Measurements from ENCODE around the gene ZNF385D.

ZNF385D gene

DNA sequence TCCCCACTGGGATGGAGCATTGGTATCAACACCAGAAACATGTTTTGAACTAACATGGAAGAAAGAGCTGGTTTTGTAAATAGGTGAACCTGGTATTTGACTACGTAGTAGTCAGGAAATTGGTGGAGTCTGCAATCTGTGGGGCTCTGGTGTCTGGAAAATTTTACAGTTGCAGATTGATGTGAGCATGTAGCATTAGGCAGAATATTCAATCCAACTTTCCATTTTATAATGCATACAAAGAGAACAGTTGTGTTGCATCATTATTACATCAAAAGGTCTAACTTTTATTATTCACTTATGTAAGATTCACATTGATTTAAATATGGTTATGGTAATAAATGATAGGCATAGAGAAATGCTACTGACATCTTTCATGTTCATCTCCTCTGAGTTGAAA is 340.0 kb downstream of the ZNF385D start:
- TF ChIP-seq CTCF (IDR thresholded peaks at IDR 0.05; ENCODE audit: low read depth, low read length): no peak
- no peak overlapping the region for H3K4me3 ChIP-seq (ENCODE audit: low read depth, low read length)

- H3K4me3 ChIP-seq (ENCODE audit: low read depth, low read length): no peak overlapping the region
- TF ChIP-seq CTCF (IDR thresholded peaks at IDR 0.05; ENCODE audit: low read depth, low read length): no peak
These were observed 341.6 kb downstream of the ZNF385D start for GRCh38 chr3:21409401-21409800.

DNA sequence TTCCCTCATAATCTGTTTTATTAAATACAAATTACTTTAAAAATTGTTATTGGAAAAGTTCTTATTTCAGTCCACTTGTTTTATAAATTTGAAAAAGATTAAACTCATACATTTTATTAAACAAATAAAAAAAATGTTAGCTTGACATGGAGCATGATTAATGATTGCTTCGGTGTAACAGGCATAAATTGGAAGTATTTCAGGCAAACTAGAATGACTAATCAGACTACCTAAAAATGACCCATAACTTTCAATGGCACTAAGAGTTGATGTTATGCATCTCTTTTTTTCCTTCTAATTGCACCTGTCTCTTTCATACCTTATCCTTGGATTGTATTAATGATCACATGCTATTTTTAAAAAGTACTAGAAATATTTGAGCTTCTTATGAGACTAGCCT is 343.3 kb downstream of the ZNF385D start:
- no peak overlapping the region for H3K4me3 ChIP-seq (ENCODE audit: low read depth, low read length)
- no peak for TF ChIP-seq CTCF (IDR thresholded peaks at IDR 0.05; ENCODE audit: low read depth, low read length)

DNA sequence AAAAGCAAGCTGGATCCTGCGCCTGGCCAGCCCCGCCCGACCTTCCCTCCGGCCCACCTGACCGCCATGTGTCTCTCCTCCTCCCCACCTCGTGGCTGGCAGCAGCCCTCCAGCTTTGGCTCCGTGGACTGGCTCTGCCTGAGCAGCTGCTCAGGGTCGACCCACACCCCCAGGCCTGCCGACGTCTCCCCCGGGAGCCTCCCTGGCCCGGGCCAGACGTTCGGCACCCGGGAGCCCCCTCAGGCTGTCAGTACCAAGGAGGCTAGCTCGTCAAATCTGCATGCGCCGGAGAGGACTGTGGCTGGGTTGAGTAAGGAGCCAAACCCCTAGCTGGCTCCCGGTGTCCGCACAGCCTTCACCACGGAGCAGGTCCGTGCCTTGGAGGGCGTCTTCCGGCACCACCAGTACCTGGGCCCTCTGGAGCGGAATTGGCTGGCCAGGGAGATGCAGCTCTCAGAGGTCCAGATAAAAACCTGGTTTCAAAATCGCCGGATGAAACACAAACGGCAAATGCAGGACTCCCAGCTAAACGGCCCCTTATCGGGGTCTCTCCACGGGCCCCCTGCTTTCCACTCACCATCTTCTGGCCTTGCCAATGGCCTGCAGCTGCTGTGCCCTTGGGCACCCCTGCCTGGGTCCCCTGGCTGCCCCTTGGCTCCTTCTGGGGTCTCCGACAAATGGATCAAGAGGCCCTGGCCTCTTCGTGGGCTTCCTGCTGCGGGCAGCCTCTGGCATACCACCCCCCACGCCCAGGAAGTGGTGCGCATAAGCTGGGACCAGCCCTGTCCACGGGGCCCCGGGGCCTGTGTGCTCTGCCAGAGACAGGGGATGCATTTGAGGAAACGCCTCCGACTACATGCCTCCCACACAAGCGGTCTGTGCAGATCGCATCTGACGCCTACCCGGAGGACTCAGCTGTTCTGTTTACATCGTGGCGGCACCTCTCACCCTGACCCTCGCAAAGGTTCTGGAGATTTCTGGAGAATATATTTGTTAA is 345.0 kb downstream of the ZNF385D start:
- H3K4me3 ChIP-seq (ENCODE audit: low read depth, low read length): no peak overlapping the region
- no peak for TF ChIP-seq CTCF (IDR thresholded peaks at IDR 0.05; ENCODE audit: low read depth, low read length)

DNA sequence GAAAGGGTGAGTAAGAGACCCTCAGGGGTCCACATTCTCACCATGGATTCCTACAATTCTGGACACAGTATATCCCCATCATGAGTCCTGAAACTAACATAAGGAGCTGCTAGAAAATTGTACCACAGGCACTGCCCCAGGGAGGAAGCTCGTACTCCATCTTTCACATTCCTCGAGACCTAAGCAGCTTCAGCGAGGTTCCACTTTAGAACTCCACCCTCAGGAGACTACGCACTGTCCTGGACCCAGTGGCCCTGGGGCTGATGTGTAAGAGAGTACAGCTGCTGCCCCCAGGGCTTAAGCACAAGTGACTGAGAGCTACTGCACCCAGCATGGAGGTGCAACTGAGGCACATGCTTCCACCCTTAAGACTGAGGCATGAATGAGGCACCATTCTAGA is 352.5 kb downstream of the ZNF385D start:
- no peak overlapping the region for H3K4me3 ChIP-seq (ENCODE audit: low read depth, low read length)
- no peak for TF ChIP-seq CTCF (IDR thresholded peaks at IDR 0.05; ENCODE audit: low read depth, low read length)

DNA sequence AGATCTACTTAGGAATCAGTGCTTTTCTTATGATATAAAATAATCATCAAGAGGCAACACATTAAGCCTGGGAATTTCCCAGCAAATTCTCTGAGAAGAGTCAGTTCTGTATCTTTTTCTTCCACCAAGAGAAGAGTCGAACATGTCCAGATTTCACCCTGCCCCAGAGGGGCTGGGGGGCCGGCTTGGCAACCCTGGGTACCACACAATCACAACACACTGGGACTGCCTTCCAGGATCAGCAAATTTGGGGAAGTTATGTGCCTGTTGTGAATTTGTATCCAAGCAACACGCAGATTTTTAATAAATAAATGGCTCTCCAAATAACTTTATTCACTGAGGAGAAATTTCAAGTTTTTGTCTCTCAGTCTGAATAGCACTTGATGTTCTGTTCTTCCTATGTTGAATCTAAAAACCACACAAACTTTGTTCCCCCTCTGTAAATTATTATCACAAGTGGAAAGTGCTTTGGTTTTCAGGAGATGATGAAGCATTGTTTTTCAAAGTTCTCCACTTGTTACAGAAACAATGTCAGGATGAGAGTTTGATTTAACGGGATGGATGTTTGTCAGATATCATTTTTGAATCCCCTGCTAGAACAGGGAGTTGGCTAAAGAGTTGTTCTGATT is 357.2 kb downstream of the ZNF385D start:
- no peak overlapping the region for H3K4me3 ChIP-seq (ENCODE audit: low read depth, low read length)
- TF ChIP-seq CTCF (IDR thresholded peaks at IDR 0.05; ENCODE audit: low read depth, low read length): no peak

- H3K4me3 ChIP-seq (ENCODE audit: low read depth, low read length): no peak overlapping the region
- no peak for TF ChIP-seq CTCF (IDR thresholded peaks at IDR 0.05; ENCODE audit: low read depth, low read length)
These were observed 358.5 kb downstream of the ZNF385D start for GRCh38 chr3:21392526-21392925.
